GM12891 (cell line): ENCODE results near the gene TMX1.

ENCODE experiments used
- PAX5 ChIP-seq: IDR thresholded peaks from 2 replicates; pipeline ENCODE4 v1.6.1; 2011; ENCODE audit warnings: low read length, moderate library complexity, mild to moderate bottlenecking; ENCODE audit not compliant: insufficient read depth, severe bottlenecking
- POLR2A ChIP-seq: IDR thresholded peaks from 2 replicates; pipeline ENCODE4 v1.6.1; 2011; ENCODE audit warnings: low read depth, low read length, control low read depth
- POLR2AphosphoS5 ChIP-seq: IDR thresholded peaks from 2 replicates; pipeline ENCODE4 v1.6.1; 2011; ENCODE audit warnings: low read depth, low read length, control low read depth
- POU2F2 ChIP-seq: IDR thresholded peaks from 2 replicates; pipeline ENCODE4 v1.6.1; 2011; ENCODE audit warnings: low read depth, mild to moderate bottlenecking, control low read depth, low read length, moderate library complexity
- TAF1 ChIP-seq: IDR thresholded peaks from 2 replicates; pipeline ENCODE4 v1.6.1; 2011; ENCODE audit warnings: low read depth, low read length, control low read depth

- TF ChIP-seq POLR2AphosphoS5 (no peak), POLR2A (no peak), TAF1 (no peak), POU2F2 (no peak), PAX5 (no peak)
Observed at GRCh38 chr14:51277753-51278415, 37.8 kb downstream of the TMX1 start.
